ENCODE results near the gene PODNL1.

DNA sequence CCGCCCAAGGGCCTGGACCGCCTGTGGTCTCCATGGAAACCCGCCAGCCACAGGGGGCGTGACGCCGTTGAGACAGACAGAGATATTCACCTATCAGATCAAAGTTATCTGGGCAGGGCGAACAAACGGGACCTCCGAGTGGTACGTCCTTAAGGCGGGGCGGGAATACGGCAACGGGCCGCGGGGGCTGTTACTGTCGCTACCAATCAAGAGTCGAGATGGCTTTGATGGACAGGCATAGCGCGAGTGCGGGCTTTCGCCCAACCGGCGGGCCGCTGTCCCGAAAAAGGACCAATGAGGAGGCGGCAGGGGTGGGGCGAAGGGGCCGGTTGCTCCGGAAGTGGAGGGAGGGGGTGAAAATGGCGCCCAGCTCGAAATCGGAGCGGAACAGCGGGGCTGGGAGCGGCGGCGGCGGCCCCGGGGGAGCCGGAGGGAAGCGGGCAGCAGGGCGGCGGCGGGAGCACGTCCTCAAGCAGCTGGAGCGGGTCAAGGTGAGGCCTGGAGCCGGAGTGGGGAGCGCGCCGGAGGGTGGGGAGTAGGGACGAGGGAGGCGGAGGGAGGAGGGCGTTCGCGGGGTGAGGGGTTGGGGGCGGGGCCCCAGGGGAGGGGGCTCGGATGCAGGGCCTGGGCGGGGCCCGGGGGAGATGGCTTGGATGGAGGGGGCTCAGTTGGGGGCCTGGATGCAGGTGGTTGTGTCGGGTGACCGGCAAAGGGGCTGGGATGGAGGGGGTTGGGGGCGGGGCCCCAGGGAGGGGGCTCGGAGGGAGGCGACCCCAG lies 14.1 kb upstream of the PODNL1 start, which contains the start of gene DCAF15:
- TF ChIP-seq EZH2phosphoT487 (IDR thresholded peaks at IDR 0.05; ENCODE audit: unreplicated experiment) (no peak), EZH2 (IDR thresholded peaks at IDR 0.05; ENCODE audit: low read depth, unreplicated experiment) (no peak), POLR2AphosphoS5 (IDR thresholded peaks at IDR 0.05; ENCODE audit: low read depth) (peak; percentile 51), JUNB (IDR thresholded peaks at IDR 0.05; ENCODE audit: unreplicated experiment) (no peak)
- TF ChIP-seq, protein P1, sequence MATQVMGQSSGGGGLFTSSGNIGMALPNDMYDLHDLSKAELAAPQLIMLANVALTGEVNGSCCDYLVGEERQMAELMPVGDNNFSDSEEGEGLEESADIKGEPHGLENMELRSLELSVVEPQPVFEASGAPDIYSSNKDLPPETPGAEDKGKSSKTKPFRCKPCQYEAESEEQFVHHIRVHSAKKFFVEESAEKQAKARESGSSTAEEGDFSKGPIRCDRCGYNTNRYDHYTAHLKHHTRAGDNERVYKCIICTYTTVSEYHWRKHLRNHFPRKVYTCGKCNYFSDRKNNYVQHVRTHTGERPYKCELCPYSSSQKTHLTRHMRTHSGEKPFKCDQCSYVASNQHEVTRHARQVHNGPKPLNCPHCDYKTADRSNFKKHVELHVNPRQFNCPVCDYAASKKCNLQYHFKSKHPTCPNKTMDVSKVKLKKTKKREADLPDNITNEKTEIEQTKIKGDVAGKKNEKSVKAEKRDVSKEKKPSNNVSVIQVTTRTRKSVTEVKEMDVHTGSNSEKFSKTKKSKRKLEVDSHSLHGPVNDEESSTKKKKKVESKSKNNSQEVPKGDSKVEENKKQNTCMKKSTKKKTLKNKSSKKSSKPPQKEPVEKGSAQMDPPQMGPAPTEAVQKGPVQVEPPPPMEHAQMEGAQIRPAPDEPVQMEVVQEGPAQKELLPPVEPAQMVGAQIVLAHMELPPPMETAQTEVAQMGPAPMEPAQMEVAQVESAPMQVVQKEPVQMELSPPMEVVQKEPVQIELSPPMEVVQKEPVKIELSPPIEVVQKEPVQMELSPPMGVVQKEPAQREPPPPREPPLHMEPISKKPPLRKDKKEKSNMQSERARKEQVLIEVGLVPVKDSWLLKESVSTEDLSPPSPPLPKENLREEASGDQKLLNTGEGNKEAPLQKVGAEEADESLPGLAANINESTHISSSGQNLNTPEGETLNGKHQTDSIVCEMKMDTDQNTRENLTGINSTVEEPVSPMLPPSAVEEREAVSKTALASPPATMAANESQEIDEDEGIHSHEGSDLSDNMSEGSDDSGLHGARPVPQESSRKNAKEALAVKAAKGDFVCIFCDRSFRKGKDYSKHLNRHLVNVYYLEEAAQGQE (IDR thresholded peaks at IDR 0.05; ENCODE audit: unreplicated experiment), result no peak
- TF ChIP-seq, protein P2, sequence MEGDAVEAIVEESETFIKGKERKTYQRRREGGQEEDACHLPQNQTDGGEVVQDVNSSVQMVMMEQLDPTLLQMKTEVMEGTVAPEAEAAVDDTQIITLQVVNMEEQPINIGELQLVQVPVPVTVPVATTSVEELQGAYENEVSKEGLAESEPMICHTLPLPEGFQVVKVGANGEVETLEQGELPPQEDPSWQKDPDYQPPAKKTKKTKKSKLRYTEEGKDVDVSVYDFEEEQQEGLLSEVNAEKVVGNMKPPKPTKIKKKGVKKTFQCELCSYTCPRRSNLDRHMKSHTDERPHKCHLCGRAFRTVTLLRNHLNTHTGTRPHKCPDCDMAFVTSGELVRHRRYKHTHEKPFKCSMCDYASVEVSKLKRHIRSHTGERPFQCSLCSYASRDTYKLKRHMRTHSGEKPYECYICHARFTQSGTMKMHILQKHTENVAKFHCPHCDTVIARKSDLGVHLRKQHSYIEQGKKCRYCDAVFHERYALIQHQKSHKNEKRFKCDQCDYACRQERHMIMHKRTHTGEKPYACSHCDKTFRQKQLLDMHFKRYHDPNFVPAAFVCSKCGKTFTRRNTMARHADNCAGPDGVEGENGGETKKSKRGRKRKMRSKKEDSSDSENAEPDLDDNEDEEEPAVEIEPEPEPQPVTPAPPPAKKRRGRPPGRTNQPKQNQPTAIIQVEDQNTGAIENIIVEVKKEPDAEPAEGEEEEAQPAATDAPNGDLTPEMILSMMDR (conservative IDR thresholded peaks at IDR 0.05; ENCODE audit: low read depth in 2 of 2), result no peak
